Mesenchymal stem cell (in vitro differentiated cells and primary cell): Measurements from ENCODE around the gene S100A14.

ENCODE experiments used
- DNase-seq: peaks from one replicate; pipeline ENCODE4 v3.0.0-alpha.2; 2013
- H2AFZ ChIP-seq: one replicate; pipeline ENCODE4 v1.6.1; 2013; ENCODE audit warnings: low read depth, mild to moderate bottlenecking, control low read depth, inconsistent platforms, low read length, moderate library complexity
- H2AK5ac ChIP-seq: 2 replicates; pipeline ENCODE4 v1.6.1; 2013; ENCODE audit warnings: low read length, moderate library complexity, mild to moderate bottlenecking, inconsistent platforms; ENCODE audit not compliant: severe bottlenecking
- H2BK120ac ChIP-seq: one replicate; pipeline ENCODE4 v1.6.1; 2013; ENCODE audit warnings: low read depth, mild to moderate bottlenecking, inconsistent platforms, low read length, moderate library complexity
- H2BK12ac ChIP-seq, 2 experiments: one replicate each; pipeline ENCODE4 v1.6.1; 2013; ENCODE audit warnings: inconsistent platforms in 2 of 2, low read length in 2 of 2, mild to moderate bottlenecking in 2 of 2, moderate library complexity in 2 of 2, control low read depth in 1 of 2
- H2BK15ac ChIP-seq: one replicate; pipeline ENCODE4 v1.6.1; 2013; ENCODE audit warnings: mild to moderate bottlenecking, low read depth, inconsistent platforms; ENCODE audit not compliant: poor library complexity, severe bottlenecking
- H2BK5ac ChIP-seq: 2 replicates; pipeline ENCODE4 v1.6.1; 2013; ENCODE audit warnings: low read depth, mild to moderate bottlenecking, low read length, control low read depth, inconsistent platforms; ENCODE audit not compliant: poor library complexity, severe bottlenecking
- H3K14ac ChIP-seq, 2 experiments: one replicate each; pipeline ENCODE4 v1.6.1; 2013; ENCODE audit warnings: inconsistent platforms in 2 of 2, low read length in 2 of 2, control low read depth in 1 of 2, mild to moderate bottlenecking in 1 of 2, moderate library complexity in 1 of 2
- H3K18ac ChIP-seq, 2 experiments: one replicate each; pipeline ENCODE4 v1.6.1; 2013; ENCODE audit warnings: inconsistent platforms in 2 of 2, low read length in 2 of 2, control low read depth in 1 of 2, low read depth in 1 of 2, mild to moderate bottlenecking in 1 of 2
- H3K23ac ChIP-seq, 2 experiments: one replicate each; pipeline ENCODE4 v1.6.1; 2013; ENCODE audit warnings: inconsistent platforms in 2 of 2, low read length in 2 of 2, mild to moderate bottlenecking in 2 of 2, moderate library complexity in 2 of 2, control low read depth in 1 of 2
- H3K27ac ChIP-seq: 2 replicates; pipeline ENCODE4 v1.5.1; 2013; ENCODE audit warnings: mild to moderate bottlenecking, moderate library complexity, low read length, control low read depth, inconsistent platforms; ENCODE audit not compliant: poor library complexity, severe bottlenecking
- H3K27me3 ChIP-seq, 2 experiments: 2 replicates each; pipeline versions ENCODE4 v1.6.1 to v1.7.0; 2013; ENCODE audit warnings: low read length in 2 of 2, mild to moderate bottlenecking in 2 of 2, moderate library complexity in 2 of 2, control low read depth in 1 of 2, inconsistent platforms in 1 of 2; ENCODE audit not compliant: control insufficient read depth in 1 of 2, insufficient read depth in 1 of 2
- H3K36me3 ChIP-seq, 2 experiments: 2 replicates each; pipeline versions ENCODE4 v1.6.1 to v1.7.0; 2013; ENCODE audit warnings: low read length in 2 of 2, control low read depth in 1 of 2, inconsistent platforms in 1 of 2, low read depth in 1 of 2, mild to moderate bottlenecking in 1 of 2; ENCODE audit not compliant: insufficient read depth in 2 of 2, control insufficient read depth in 1 of 2
- H3K4ac ChIP-seq, 2 experiments: one replicate each; pipeline ENCODE4 v1.6.1; 2013; ENCODE audit warnings: inconsistent platforms in 2 of 2, low read length in 2 of 2, mild to moderate bottlenecking in 2 of 2, moderate library complexity in 2 of 2, control low read depth in 1 of 2, low read depth in 1 of 2
- H3K4me1 ChIP-seq: 2 replicates; pipeline ENCODE4 v1.6.1; 2013; ENCODE audit warnings: low read depth, low read length, control low read depth; ENCODE audit not compliant: control insufficient read depth, insufficient read depth
- H3K4me2 ChIP-seq: 2 replicates; pipeline ENCODE4 v1.6.1; 2013; ENCODE audit warnings: low read length, mild to moderate bottlenecking, inconsistent platforms; ENCODE audit not compliant: poor library complexity, severe bottlenecking
- H3K4me3 ChIP-seq, 2 experiments: 2 replicates each; pipeline versions ENCODE4 v1.5.1 to v1.7.0; 2013; ENCODE audit warnings: low read length in 2 of 2, mild to moderate bottlenecking in 2 of 2, control low read depth in 1 of 2, low read depth in 1 of 2; ENCODE audit not compliant: insufficient read depth in 1 of 2
- H3K79me1 ChIP-seq: replicated peaks from 2 replicates; pipeline ENCODE4 v1.6.1; 2013; ENCODE audit warnings: mild to moderate bottlenecking, control low read depth, low read length, inconsistent platforms; ENCODE audit not compliant: poor library complexity, severe bottlenecking
- H3K9ac ChIP-seq: 2 replicates; pipeline ENCODE4 v1.7.0; 2013; ENCODE audit warnings: mild to moderate bottlenecking, low read length, moderate library complexity
- H3K9me3 ChIP-seq: 2 replicates; pipeline ENCODE4 v1.7.0; 2013; ENCODE audit warnings: mild to moderate bottlenecking, low read length; ENCODE audit not compliant: control insufficient read depth
- H4K8ac ChIP-seq: one replicate; pipeline ENCODE4 v1.6.1; 2013; ENCODE audit warnings: inconsistent platforms, mild to moderate bottlenecking, low read length, moderate library complexity
- H4K91ac ChIP-seq: one replicate; pipeline ENCODE4 v1.6.1; 2013; ENCODE audit warnings: mild to moderate bottlenecking, low read length, inconsistent platforms
- WGBS: methylation state at CpG from one replicate; pipeline ENCODE4 v1.1.7; 2013; ENCODE audit warnings: mixed read lengths; 5-methylcytosine and 5-hydroxymethylcytosine counted together

S100A14 gene

GRCh38 chr1:153613406-153613805, 2.7 kb downstream of the S100A14 start:
- Histone ChIP-seq H4K8ac (no peak overlapping the region), H2AFZ (no peak overlapping the region), H2BK5ac (peak overlapping the region; percentile 93), H3K9ac (peak overlapping the region; percentile 98), H3K4me1 (peaks cover 45% of the 10 kb centered on the region), H3K27me3 (no peaks in the 10 kb centered on the region), H3K4me3 (peak overlapping the region; percentile 10 to 98), H3K18ac (peak overlapping the region in 1 of 2 experiments; percentile 42), H3K4ac (no peak overlapping the region), H4K91ac (peak overlapping the region; percentile 23), H2BK15ac (peak overlapping the region; percentile 62), H3K9me3 (no peaks in the 10 kb centered on the region), H3K36me3 (peaks cover 6 to 12% of the 10 kb centered on the region in 2 experiments), H2AK5ac (peak overlapping the region; percentile 96), H3K23ac (no peak overlapping the region), H2BK120ac (peak overlapping the region; percentile 81), H2BK12ac (peak overlapping the region in 1 of 2 experiments; percentile 47), H3K79me1 (no peaks in the 10 kb centered on the region), H3K4me2 (peak overlapping the region; percentile 61), H3K27ac (peak overlapping the region; percentile 95), H3K14ac (no peak overlapping the region)
- DNase-seq = no peak
- WGBS = 89% methylated on average over 5 of the region's 5 CpGs

- peaks cover 7 to 12% of the 10 kb centered on the region in 2 experiments for H3K36me3 ChIP-seq
- H4K91ac ChIP-seq = peak within 1 kb of the TSS; percentile 66
- peak within 1 kb of the TSS; percentile 76 for H3K4me2 ChIP-seq
- H3K27ac ChIP-seq = peak within 1 kb of the TSS; percentile 95
- peak; percentile 44 for DNase-seq
- no peaks in the 10 kb centered on the region for H3K27me3 ChIP-seq
- H3K79me1 ChIP-seq = no peaks in the 10 kb centered on the region
- H2BK15ac ChIP-seq = peak within 1 kb of the TSS; percentile 73
- H3K18ac ChIP-seq = peak within 1 kb of the TSS; percentile 42 to 80
- peak within 1 kb of the TSS; percentile 65 for H4K8ac ChIP-seq
- peak within 1 kb of the TSS; percentile 1 to 47 for H2BK12ac ChIP-seq
- H3K14ac ChIP-seq = no peak within 1 kb of the TSS
- H2AFZ ChIP-seq = no peak within 1 kb of the TSS
- H2BK5ac ChIP-seq = peak within 1 kb of the TSS; percentile 93
- peak within 1 kb of the TSS; percentile 67 to 98 for H3K4me3 ChIP-seq
- peak within 1 kb of the TSS; percentile 98 for H2AK5ac ChIP-seq
- H3K4me1 ChIP-seq = peaks cover 51% of the 10 kb centered on the region
- H3K4ac ChIP-seq = peak within 1 kb of the TSS; percentile 63 to 83
- 33% methylated on average over 5 of the region's 9 CpGs for WGBS
- peak within 1 kb of the TSS; percentile 81 for H2BK120ac ChIP-seq
- H3K9ac ChIP-seq = peak within 1 kb of the TSS; percentile 98
- no peaks in the 10 kb centered on the region for H3K9me3 ChIP-seq
- no peak within 1 kb of the TSS for H3K23ac ChIP-seq
Measured at GRCh38 chr1:153612755-153613331, 3.3 kb downstream of the S100A14 start, which contains the start of gene S100A16. TSS of gene S100A16 (minus strand) at chr1:153613137. CDS start at chr1:153608151, 4,986 bp downstream.

GRCh38 chr1:153612111-153612754, 3.9 kb downstream of the S100A14 start:
- WGBS = 77% methylated on average over 11 of the region's 11 CpGs
- peak overlapping the region; percentile 76 for H3K4me2 ChIP-seq
- no peak for DNase-seq
- peak overlapping the region; percentile 0 to 1 for H2BK12ac ChIP-seq
- H3K4me3 ChIP-seq = peak overlapping the region; percentile 67 to 98
- H2AK5ac ChIP-seq = peak overlapping the region; percentile 98
- peak overlapping the region; percentile 98 for H3K9ac ChIP-seq
- peak overlapping the region; percentile 95 for H3K27ac ChIP-seq
- peak overlapping the region; percentile 73 for H2BK15ac ChIP-seq
- peak overlapping the region; percentile 24 to 80 for H3K18ac ChIP-seq
- H3K79me1 ChIP-seq = peaks cover 4% of the 10 kb centered on the region
- H2BK120ac ChIP-seq = peak overlapping the region; percentile 81
- peak overlapping the region; percentile 63 to 83 for H3K4ac ChIP-seq
- H3K36me3 ChIP-seq = peaks cover 13 to 17% of the 10 kb centered on the region in 2 experiments
- H3K4me1 ChIP-seq = peaks cover 54% of the 10 kb centered on the region
- peak overlapping the region; percentile 93 for H2BK5ac ChIP-seq
- H2AFZ ChIP-seq = no peak overlapping the region
- no peak overlapping the region for H3K14ac ChIP-seq
- peak overlapping the region; percentile 66 for H4K91ac ChIP-seq
- H3K23ac ChIP-seq = no peak overlapping the region
- no peaks in the 10 kb centered on the region for H3K27me3 ChIP-seq
- H4K8ac ChIP-seq = peak overlapping the region; percentile 65
- no peaks in the 10 kb centered on the region for H3K9me3 ChIP-seq

- Histone ChIP-seq H2AFZ (no peak overlapping the region), H3K14ac (no peak overlapping the region), H3K4me3 (peak overlapping the region; percentile 67 to 98), H2BK15ac (no peak overlapping the region), H2BK5ac (peak overlapping the region; percentile 51), H3K36me3 (peaks cover 22 to 25% of the 10 kb centered on the region in 2 experiments), H3K9me3 (no peaks in the 10 kb centered on the region), H3K4me1 (peaks cover 54% of the 10 kb centered on the region), H3K27me3 (no peaks in the 10 kb centered on the region), H3K4me2 (peak overlapping the region; percentile 76), H3K4ac (no peak overlapping the region), H3K9ac (peak overlapping the region; percentile 98), H2AK5ac (peak overlapping the region; percentile 48), H2BK120ac (no peak overlapping the region), H3K23ac (no peak overlapping the region), H2BK12ac (no peak overlapping the region), H4K91ac (no peak overlapping the region), H3K79me1 (peaks cover 10% of the 10 kb centered on the region), H4K8ac (no peak overlapping the region), H3K27ac (peak overlapping the region; percentile 95), H3K18ac (no peak overlapping the region)
- WGBS = 95% methylated on average over 1 of the region's 1 CpG
- no peak for DNase-seq
Measured at GRCh38 chr1:153611356-153611755, 4.8 kb downstream of the S100A14 start.
